ENCODE data around the gene GOLGA6L22. TPM values are rescaled to one million over a fixed set of nuclear protein-coding genes. Genes with fewer than 3 reads are reported as not detected.
A peak's percentile ranks its signal among the peaks of the same experiment; 100 is the strongest.
"Not testable (repeated sequence)": the region's sequence is repeated elsewhere in the genome, so short reads cannot be mapped to it uniquely, and the experiment has no call there.

GOLGA6L22 gene, protein sequence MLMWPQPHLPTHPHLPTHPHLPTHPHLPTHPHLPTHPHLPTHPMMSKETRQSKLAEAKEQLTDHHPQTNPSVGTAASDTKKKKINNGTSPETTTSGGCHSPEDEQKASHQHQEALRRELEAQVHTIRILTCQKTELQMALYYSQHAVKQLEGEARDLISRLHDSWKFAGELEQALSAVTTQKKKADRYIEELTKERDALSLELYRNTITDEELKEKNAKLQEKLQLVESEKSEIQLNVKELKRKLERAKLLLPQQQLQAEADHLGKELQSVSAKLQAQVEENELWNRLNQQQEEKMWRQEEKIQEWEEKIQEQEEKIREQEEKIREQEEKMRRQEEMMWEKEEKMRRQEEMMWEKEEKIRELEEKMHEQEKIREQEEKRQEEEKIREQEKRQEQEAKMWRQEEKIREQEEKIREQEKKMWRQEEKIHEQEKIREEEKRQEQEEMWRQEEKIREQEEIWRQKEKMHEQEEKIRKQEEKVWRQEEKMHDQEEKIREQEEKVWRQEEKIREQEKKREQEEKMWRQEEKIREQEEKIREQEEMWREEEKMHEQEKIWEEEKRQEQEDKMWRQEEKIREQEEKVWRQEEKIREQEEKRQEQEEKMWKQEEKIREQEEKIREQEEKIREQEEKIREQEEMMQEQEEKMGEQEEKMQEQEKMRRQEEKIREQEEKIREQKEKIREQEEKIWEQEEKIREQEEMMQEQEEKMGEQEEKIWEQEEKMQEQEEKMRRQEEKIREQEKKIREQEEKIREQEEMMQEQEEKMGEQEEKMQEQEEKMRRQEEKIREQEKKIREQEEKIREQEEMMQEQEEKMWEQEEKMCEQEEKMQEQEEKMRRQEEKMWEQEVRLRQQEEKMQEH
- polyA plus RNA-seq (ENCODE audit: insufficient read length in 4 of 4), result under 1 TPM in 1 of 4 donors, not detected in 3; 0.14 TPM

- not testable (repeated sequence) for DNase-seq (ENCODE audit: low read depth in 4 of 4, low spot score in 2 of 4)
Observed at GRCh38 chr15:22458603-22459002, at the start of gene GOLGA6L22. GOLGA6L22 (plus strand) TSS chr15:22458903; CDS start chr15:22458994, 91 bp downstream.

- not testable (repeated sequence) for DNase-seq (ENCODE audit: low read depth in 4 of 4, low spot score in 2 of 4)
Observed at GRCh38 chr15:22417288-22417687, 41.4 kb upstream of the GOLGA6L22 start.

DNA sequence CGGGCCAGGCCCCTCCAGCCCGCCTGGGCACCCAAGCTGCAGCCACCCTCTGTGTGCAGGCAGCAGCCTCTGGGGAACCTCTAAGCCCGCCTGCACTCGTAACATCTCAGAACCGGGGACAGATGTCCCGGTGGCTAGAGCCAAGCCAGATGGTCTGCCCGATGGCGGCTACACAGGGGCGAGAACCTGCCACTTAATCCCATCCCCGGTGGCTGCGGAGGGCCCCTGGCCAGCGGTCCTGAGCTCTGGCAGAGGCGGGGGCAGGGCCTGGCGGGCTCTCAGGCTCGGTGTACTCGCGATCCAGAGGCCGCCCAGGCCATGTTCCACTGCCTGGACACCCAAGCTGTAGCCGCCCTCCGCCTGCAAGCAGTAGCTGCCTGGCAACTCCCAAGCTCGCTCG lies 40.9 kb upstream of the GOLGA6L22 start:
- not testable (repeated sequence) for DNase-seq (ENCODE audit: low read depth in 4 of 4, low spot score in 2 of 4)

- not testable (repeated sequence) for DNase-seq (ENCODE audit: low read depth in 4 of 4, low spot score in 2 of 4)
Observed at GRCh38 chr15:22418212-22418611, 40.5 kb upstream of the GOLGA6L22 start.

- DNase-seq (ENCODE audit: low read depth in 4 of 4, low spot score in 2 of 4), result not testable (repeated sequence)
Observed at GRCh38 chr15:22418666-22419065, 40.0 kb upstream of the GOLGA6L22 start.

- DNase-seq (ENCODE audit: low read depth in 4 of 4, low spot score in 2 of 4), result not testable (repeated sequence)
Observed at GRCh38 chr15:22420340-22420739, 38.4 kb upstream of the GOLGA6L22 start.

- not testable (repeated sequence) for DNase-seq (ENCODE audit: low read depth in 4 of 4, low spot score in 2 of 4)
Observed at GRCh38 chr15:22429426-22429825, 29.3 kb upstream of the GOLGA6L22 start.

- DNase-seq (ENCODE audit: low read depth in 4 of 4, low spot score in 2 of 4), result not testable (repeated sequence)
Observed at GRCh38 chr15:22431687-22432086, 27.0 kb upstream of the GOLGA6L22 start.

DNA sequence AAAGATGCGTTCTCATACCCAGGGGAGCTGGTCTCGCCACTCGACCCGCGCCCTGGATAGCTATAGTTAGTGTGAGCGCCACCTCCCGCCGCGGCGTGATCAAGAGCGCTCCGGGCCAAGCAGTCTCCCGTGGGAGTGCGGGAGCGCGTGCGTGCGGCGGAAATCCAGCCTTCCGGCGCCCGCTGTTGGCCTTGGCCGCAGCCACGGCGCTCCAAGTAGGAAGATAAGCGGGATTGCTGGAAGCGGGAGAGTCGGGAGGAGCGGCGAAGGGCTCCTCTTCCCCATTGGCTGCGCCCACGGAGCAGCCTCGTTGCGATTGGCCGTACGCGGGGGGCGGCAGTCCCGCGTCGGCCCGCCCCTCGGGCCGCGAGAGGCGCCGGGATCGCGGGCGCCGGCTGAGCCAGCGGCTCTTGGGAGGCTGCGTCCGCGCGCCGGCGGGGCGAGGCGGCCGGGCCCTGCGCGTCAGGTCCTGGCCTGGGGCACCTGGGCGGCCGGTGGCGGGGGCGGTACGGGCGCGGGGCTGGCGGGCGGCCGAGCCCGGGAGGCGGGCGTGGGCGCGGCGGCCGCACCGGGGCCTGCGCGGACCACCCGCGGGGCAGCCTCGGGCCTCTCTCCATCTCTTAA lies 35.9 kb downstream of the GOLGA6L22 start:
- peak in 1 of 4 donors; percentile 21 for DNase-seq (ENCODE audit: low read depth in 4 of 4, low spot score in 2 of 4)

DNA sequence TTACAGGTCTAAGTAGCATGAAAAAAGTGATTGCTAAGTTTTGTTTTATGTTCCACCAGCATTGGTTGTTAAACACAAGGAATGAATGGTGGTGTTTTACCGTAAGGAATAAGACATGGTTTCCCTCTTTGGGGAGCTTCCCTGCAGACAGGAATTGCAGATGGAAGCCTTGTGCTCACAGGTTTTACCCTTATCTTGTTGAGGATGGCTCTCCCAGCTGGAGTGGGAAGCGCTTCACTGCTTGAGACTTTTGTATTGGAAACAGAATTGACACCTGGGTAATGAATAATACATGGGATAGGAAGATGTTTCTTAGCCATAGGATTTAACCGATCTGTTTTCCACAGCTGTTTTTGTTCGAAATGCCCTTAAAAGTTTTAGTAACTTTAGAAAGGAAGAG lies 38.5 kb downstream of the GOLGA6L22 start:
- not testable (repeated sequence) for DNase-seq (ENCODE audit: low read depth in 4 of 4, low spot score in 2 of 4)

- not testable (repeated sequence) for DNase-seq (ENCODE audit: low read depth in 4 of 4, low spot score in 2 of 4)
Observed at GRCh38 chr15:22498220-22498925, 39.7 kb downstream of the GOLGA6L22 start.

DNA sequence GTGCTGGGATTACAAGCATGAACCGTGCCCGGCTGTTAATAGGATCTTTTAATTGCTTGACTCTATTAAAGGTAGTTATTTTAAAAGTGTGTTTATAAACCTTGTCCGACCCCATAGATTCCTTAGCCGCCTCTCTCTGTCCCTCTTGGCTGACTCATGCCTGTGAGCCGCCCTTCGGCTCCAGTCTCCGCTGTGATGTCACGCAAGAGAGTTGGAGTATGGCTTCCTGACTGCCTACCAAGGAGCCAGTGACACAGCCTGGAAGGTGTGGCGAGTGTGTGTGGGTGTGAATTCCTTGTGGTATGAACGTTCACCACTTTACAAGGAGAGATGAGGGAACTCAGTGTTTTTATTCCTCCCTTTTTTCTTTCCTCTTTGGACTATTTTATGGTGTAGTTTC lies 43.6 kb downstream of the GOLGA6L22 start:
- DNase-seq (ENCODE audit: low read depth in 4 of 4, low spot score in 2 of 4), result not testable (repeated sequence)

- DNase-seq (ENCODE audit: low read depth in 4 of 4, low spot score in 2 of 4), result not testable (repeated sequence)
Observed at GRCh38 chr15:22506959-22507358, 48.3 kb downstream of the GOLGA6L22 start.

DNA sequence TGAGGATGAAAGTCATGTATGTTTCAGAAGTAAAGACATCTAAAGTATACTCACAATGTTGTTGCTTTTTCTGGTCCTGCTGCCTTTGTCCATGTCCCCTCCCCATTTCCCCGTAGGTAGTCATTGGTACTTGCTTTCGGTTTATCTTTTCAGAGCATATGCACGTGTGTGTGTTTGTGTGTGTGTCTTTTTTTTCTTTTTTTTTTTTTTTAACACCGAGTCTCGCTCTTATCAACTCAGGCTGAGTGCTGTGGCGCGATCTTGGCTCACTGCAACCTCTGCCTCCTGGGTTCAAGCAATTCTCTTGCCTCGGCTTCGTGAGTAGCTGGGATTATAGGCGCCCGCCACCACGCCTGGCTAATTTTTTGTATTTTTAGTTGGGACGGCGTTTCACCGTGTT lies 57.4 kb downstream of the GOLGA6L22 start:
- DNase-seq (ENCODE audit: low read depth in 4 of 4, low spot score in 2 of 4), result not testable (repeated sequence)

Data from left renal cortex interstitium (tissue), 4 donors.